BLaER1 treated with 17β-estradiol and CSF1 and Interleukin-3, amounts not matched to agents 10 nM and 100 nM (cell line): ENCODE measurements around the gene PPM1J.

Experiments
- H3K27ac ChIP-seq, 11 experiments: shearing (Covaris generic); formaldehyde crosslinking; 2 replicates each; pipeline ENCODE4 v1.8.1; 2022
- H3K27me3 ChIP-seq, 11 experiments: shearing (Covaris generic); formaldehyde crosslinking; 2 replicates each; pipeline ENCODE4 v1.8.1; 2022
- H3K36me3 ChIP-seq, 11 experiments: shearing (Covaris generic); formaldehyde crosslinking; 2 replicates each; pipeline ENCODE4 v1.8.1; 2022
- H3K4me1 ChIP-seq, 10 experiments: shearing (Covaris generic); formaldehyde crosslinking; 2 replicates each; pipeline ENCODE4 v1.8.1; 2022
- H3K4me2 ChIP-seq, 11 experiments: shearing (Covaris generic); formaldehyde crosslinking; 2 replicates each; pipeline ENCODE4 v1.8.1; 2022
- H3K4me3 ChIP-seq, 10 experiments: shearing (Covaris generic); formaldehyde crosslinking; 2 replicates each; pipeline ENCODE4 v1.8.1; 2022
- H3K9ac ChIP-seq, 11 experiments: shearing (Covaris generic); formaldehyde crosslinking; 2 replicates each; pipeline ENCODE4 v1.8.1; 2022
- H3K9me3 ChIP-seq, 11 experiments: shearing (Covaris generic); formaldehyde crosslinking; replicated peaks in 1 of 11; 2 replicates each; pipeline ENCODE4 v1.8.1; 2022
- H4K20me1 ChIP-seq, 11 experiments: shearing (Covaris generic); formaldehyde crosslinking; 2 replicates each; pipeline ENCODE4 v1.8.1; 2022
- Cebpa-rat ChIP-seq, 11 experiments: shearing (Covaris generic); IDR thresholded peaks; 2 replicates each; pipeline ENCODE4 v1.8.1; 2022

PPM1J gene

GRCh38 chr1:112692681-112693080, 22.5 kb downstream of the PPM1J start:
- no peak overlapping the region for H3K9ac ChIP-seq
- no peak overlapping the region for H3K4me3 ChIP-seq
- no peak for TF ChIP-seq Cebpa-rat (IDR thresholded peaks at IDR 0.05)
- H3K27ac ChIP-seq: no peak overlapping the region; a peak in 1 of 22 replicates
- peaks cover 61 to 98% (median 86%) of the 10 kb centered on the region in 11 experiments for H3K36me3 ChIP-seq
- no peaks in the 10 kb centered on the region for H3K27me3 ChIP-seq
- peaks cover 0 to 12% (median 5%) of the 10 kb centered on the region in 10 experiments; a peak in 12 of 20 replicates for H3K4me1 ChIP-seq
- H3K4me2 ChIP-seq: no peak overlapping the region
- H3K9me3 ChIP-seq: no peaks in the 10 kb centered on the region
- H4K20me1 ChIP-seq: peaks cover 0 to 19% (median 4%) of the 10 kb centered on the region in 11 experiments; a peak in 10 of 22 replicates

- no peak overlapping the region for H3K27ac ChIP-seq
- H3K36me3 ChIP-seq: peaks cover 43 to 78% (median 62%) of the 10 kb centered on the region in 11 experiments
Measured at GRCh38 chr1:112689842-112690237, 25.3 kb downstream of the PPM1J start.

GRCh38 chr1:112689196-112689841, 25.8 kb downstream of the PPM1J start:
- TF ChIP-seq Cebpa-rat (IDR thresholded peaks at IDR 0.05): no peak
- Histone ChIP-seq H3K27ac (no peak overlapping the region), H3K4me2 (no peak overlapping the region), H3K36me3 (peaks cover 37 to 74% (median 57%) of the 10 kb centered on the region in 11 experiments), H3K27me3 (no peaks in the 10 kb centered on the region), H3K9me3 (no peaks in the 10 kb centered on the region), H3K9ac (no peak overlapping the region), H3K4me1 (peaks cover 0 to 12% (median 9%) of the 10 kb centered on the region in 10 experiments; a peak in 13 of 20 replicates), H3K4me3 (no peak overlapping the region), H4K20me1 (peaks cover 0 to 26% (median 12%) of the 10 kb centered on the region in 11 experiments; a peak in 11 of 22 replicates)

More at GRCh38 chr1:112689842-112690237, 25.3 kb downstream of the PPM1J start:
- no peak for TF ChIP-seq Cebpa-rat (IDR thresholded peaks at IDR 0.05)
- H3K9me3 ChIP-seq: no peaks in the 10 kb centered on the region
- H3K4me3 ChIP-seq: no peak overlapping the region
- H4K20me1 ChIP-seq: peaks cover 0 to 26% (median 18%) of the 10 kb centered on the region in 11 experiments; a peak in 11 of 22 replicates
- no peak overlapping the region for H3K4me2 ChIP-seq
- H3K27me3 ChIP-seq: no peaks in the 10 kb centered on the region
- peaks cover 0 to 12% (median 9%) of the 10 kb centered on the region in 10 experiments; a peak in 13 of 20 replicates for H3K4me1 ChIP-seq
- no peak overlapping the region for H3K9ac ChIP-seq

- no peak overlapping the region for H3K4me2 ChIP-seq
- H3K4me3 ChIP-seq: no peak overlapping the region
- no peak for TF ChIP-seq Cebpa-rat (IDR thresholded peaks at IDR 0.05)
- peaks cover 0 to 12% (median 9%) of the 10 kb centered on the region in 10 experiments; a peak in 13 of 20 replicates for H3K4me1 ChIP-seq
- H4K20me1 ChIP-seq: peaks cover 0 to 26% (median 12%) of the 10 kb centered on the region in 11 experiments; a peak in 11 of 22 replicates
- H3K36me3 ChIP-seq: peaks cover 32 to 74% (median 52%) of the 10 kb centered on the region in 11 experiments
- H3K27ac ChIP-seq: no peak overlapping the region
- no peaks in the 10 kb centered on the region for H3K27me3 ChIP-seq
- no peaks in the 10 kb centered on the region for H3K9me3 ChIP-seq
- H3K9ac ChIP-seq: no peak overlapping the region
Measured at GRCh38 chr1:112688781-112689193, 26.3 kb downstream of the PPM1J start.

- peaks cover 0 to 12% (median 9%) of the 10 kb centered on the region in 10 experiments; a peak in 13 of 20 replicates for H3K4me1 ChIP-seq
- no peak overlapping the region; a peak in 1 of 22 replicates for H3K27ac ChIP-seq
- no peak overlapping the region for H3K4me3 ChIP-seq
- no peak overlapping the region for H3K4me2 ChIP-seq
- no peaks in the 10 kb centered on the region for H3K27me3 ChIP-seq
- H4K20me1 ChIP-seq: peaks cover 0 to 30% (median 12%) of the 10 kb centered on the region in 11 experiments; a peak in 11 of 22 replicates
- H3K36me3 ChIP-seq: peaks cover 25 to 71% (median 48%) of the 10 kb centered on the region in 11 experiments
- H3K9ac ChIP-seq: no peak overlapping the region
- no peak for TF ChIP-seq Cebpa-rat (IDR thresholded peaks at IDR 0.05)
- H3K9me3 ChIP-seq: no peaks in the 10 kb centered on the region
Measured at GRCh38 chr1:112687785-112688496, 27.2 kb downstream of the PPM1J start.

- Histone ChIP-seq H3K9ac (no peak overlapping the region), H3K36me3 (peaks cover 20 to 69% (median 42%) of the 10 kb centered on the region in 11 experiments; a peak in 21 of 22 replicates), H3K27ac (no peak overlapping the region), H3K27me3 (no peaks in the 10 kb centered on the region), H3K4me3 (no peak overlapping the region), H3K9me3 (no peaks in the 10 kb centered on the region), H4K20me1 (peaks cover 0 to 30% (median 12%) of the 10 kb centered on the region in 11 experiments; a peak in 11 of 22 replicates), H3K4me2 (no peak overlapping the region), H3K4me1 (peaks cover 0 to 12% (median 9%) of the 10 kb centered on the region in 10 experiments; a peak in 13 of 20 replicates)
- TF ChIP-seq Cebpa-rat (IDR thresholded peaks at IDR 0.05): no peak
Measured at GRCh38 chr1:112687361-112687760, 27.8 kb downstream of the PPM1J start.

- no peak for TF ChIP-seq Cebpa-rat (IDR thresholded peaks at IDR 0.05)
Measured at GRCh38 chr1:112686835-112687234, 28.3 kb downstream of the PPM1J start.

GRCh38 chr1:112686417-112686816, 28.7 kb downstream of the PPM1J start:
- no peak overlapping the region for H3K9ac ChIP-seq
- no peaks in the 10 kb centered on the region for H3K9me3 ChIP-seq
- H3K4me1 ChIP-seq: peaks cover 0 to 12% (median 9%) of the 10 kb centered on the region in 10 experiments; a peak in 13 of 20 replicates
- H3K27ac ChIP-seq: no peak overlapping the region
- H3K36me3 ChIP-seq: peaks cover 11 to 59% (median 33%) of the 10 kb centered on the region in 11 experiments; a peak in 21 of 22 replicates
- TF ChIP-seq Cebpa-rat (IDR thresholded peaks at IDR 0.05): no peak
- H3K4me3 ChIP-seq: no peak overlapping the region
- no peaks in the 10 kb centered on the region for H3K27me3 ChIP-seq
- H4K20me1 ChIP-seq: peaks cover 0 to 30% (median 12%) of the 10 kb centered on the region in 11 experiments; a peak in 11 of 22 replicates
- H3K4me2 ChIP-seq: peak overlapping the region in 8 of 11 experiments; percentile 4 to 26 (median 20); a peak in 6 of 22 replicates

More at GRCh38 chr1:112686835-112687234, 28.3 kb downstream of the PPM1J start:
- Histone ChIP-seq H3K27me3 (no peaks in the 10 kb centered on the region), H3K4me1 (peaks cover 0 to 12% (median 9%) of the 10 kb centered on the region in 10 experiments; a peak in 13 of 20 replicates), H3K27ac (no peak overlapping the region), H3K9me3 (no peaks in the 10 kb centered on the region), H3K9ac (no peak overlapping the region), H3K36me3 (peaks cover 15 to 63% (median 37%) of the 10 kb centered on the region in 11 experiments; a peak in 21 of 22 replicates), H3K4me3 (no peak overlapping the region), H4K20me1 (peaks cover 0 to 30% (median 12%) of the 10 kb centered on the region in 11 experiments; a peak in 11 of 22 replicates), H3K4me2 (0 out of 22 replicates have a peak overlapping the region, but pooled peaks of 1 of the 11 experiments have one; percentile 26)
